SH-SY5Y (cell line): ENCODE data around the gene TEX52.

Experiments used
- GATA2 ChIP-seq: IDR thresholded peaks from 2 replicates; pipeline ENCODE4 v1.6.1; 2011; ENCODE audit warnings: mild to moderate bottlenecking, low read depth, low read length
- GATA3 ChIP-seq: IDR thresholded peaks from 2 replicates; pipeline ENCODE4 v1.6.1; 2011; ENCODE audit warnings: low read depth, mild to moderate bottlenecking, low read length, moderate library complexity

GRCh38 chr12:2858944-2859421 lies 2.1 kb upstream of the TEX52 start:
- no peak for TF ChIP-seq GATA2
- TF ChIP-seq GATA3, result no peak
